ENCODE measurements around the gene HAUS8. TPM values are rescaled to one million over a fixed set of nuclear protein-coding genes. Genes with fewer than 3 reads are reported as not detected.
A peak's percentile ranks its signal among the peaks of the same experiment; 100 is the strongest.

The HAUS8 gene
- total and polyA plus RNA-seq, 2 of the 13 experiments (the other 11 are each of a cell fraction or from before 2014, with no cell fraction given): 7.8 to 17.5 TPM

- POLR2A ChIA-PET: interaction anchor here (0.7 kb wide), 1 partner anchor 137 kb away, joined by 3 read pairs; the partner anchor contains the start of gene USE1
- Histone ChIP-seq H3K4me3 (replicated peaks in 1 of 3; ENCODE audit: insufficient read depth in 1 of 3, low read depth in 2 of 3, low read length in 3 of 3) (no peak overlapping the region; a peak in 1 of 6 replicates), H3K79me2 (ENCODE audit: insufficient read depth, low read length) (peaks cover 66% of the 10 kb centered on the region), H3K36me3 (replicated peaks in 1 of 2; ENCODE audit: control insufficient read depth in 1 of 2, insufficient read depth in 2 of 2, low read length in 2 of 2) (no peaks in the 10 kb centered on the region), H3K27me3 (ENCODE audit: control insufficient read depth in 1 of 2, insufficient read depth in 2 of 2, low read length in 2 of 2) (no peaks in the 10 kb centered on the region; a peak in 1 of 5 replicates), H3K4me2 (ENCODE audit: low read depth, low read length) (peak overlapping the region; percentile 94), H3K9ac (ENCODE audit: insufficient read depth, low read depth, low read length) (no peak overlapping the region), H3K4me1 (ENCODE audit: insufficient read depth, low read length) (peaks cover 54% of the 10 kb centered on the region), H3K9me3 (ENCODE audit: low read length) (no peaks in the 10 kb centered on the region), H3K27ac (ENCODE audit: extremely low read length, insufficient read depth, low read length) (no peak overlapping the region), H4K20me1 (ENCODE audit: insufficient read depth, low read length) (no peaks in the 10 kb centered on the region), H2AFZ (ENCODE audit: low read length) (no peak overlapping the region)
- DNase-seq (ENCODE audit: low spot score): no peak
- CTCF ChIA-PET (ENCODE audit: low intra/inter-chr PET ratio, low total read pairs): no interaction called here
- WGBS (ENCODE audit: low lambda C conversion rate): 78% methylated on average over 19 of the region's 19 CpGs
- in situ Hi-C loops (cut with HindIII; ENCODE audit: extremely low pct_ligation_motif_present, low pct_unique_long_range_greater_than_20kb) (no loop called here), intact Hi-C loops (cut with micrococcal nuclease; ENCODE audit: unreplicated experiment) (loop anchor here (5.0 kb wide), 1 partner anchor 59 kb away; no protein-coding TSS in a partner anchor)
- no peak for FAIRE-seq
- TSS peak; percentile 37 for BruUV-seq (replicated peaks)
- ATAC-seq: no peak
- TF ChIP-seq ZNF792 (CRISPR knock-in tag; IDR thresholded peaks at IDR 0.05) (no peak), SRF (IDR thresholded peaks at IDR 0.05; ENCODE audit: low read depth, low read length) (no peak), ZNF343 (CRISPR knock-in tag; IDR thresholded peaks at IDR 0.05) (no peak), SNAI1 (CRISPR knock-in tag; IDR thresholded peaks at IDR 0.05; ENCODE audit: borderline replicate concordance) (no peak), GTF2F1 (IDR thresholded peaks at IDR 0.05; ENCODE audit: low read length) (no peak), ARID2 (CRISPR knock-in tag; IDR thresholded peaks at IDR 0.05; ENCODE audit: borderline replicate concordance) (no peak), ZNF883 (CRISPR knock-in tag; IDR thresholded peaks at IDR 0.05; ENCODE audit: not compliant biosample characterization) (no peak), BRCA1 (CRISPR knock-in tag; IDR thresholded peaks at IDR 0.05) (no peak), ZNF614 (CRISPR knock-in tag; IDR thresholded peaks at IDR 0.05; ENCODE audit: borderline replicate concordance) (no peak), BCL6 (CRISPR knock-in tag; IDR thresholded peaks at IDR 0.05) (peak; percentile 74), ZFY (CRISPR knock-in tag; IDR thresholded peaks at IDR 0.05) (no peak), ZFX (CRISPR knock-in tag; IDR thresholded peaks at IDR 0.05; ENCODE audit: low read depth) (no peak), ARHGAP35 (CRISPR knock-in tag; IDR thresholded peaks at IDR 0.05; ENCODE audit: borderline replicate concordance) (no peak)
- TF ChIP-seq, protein P1, sequence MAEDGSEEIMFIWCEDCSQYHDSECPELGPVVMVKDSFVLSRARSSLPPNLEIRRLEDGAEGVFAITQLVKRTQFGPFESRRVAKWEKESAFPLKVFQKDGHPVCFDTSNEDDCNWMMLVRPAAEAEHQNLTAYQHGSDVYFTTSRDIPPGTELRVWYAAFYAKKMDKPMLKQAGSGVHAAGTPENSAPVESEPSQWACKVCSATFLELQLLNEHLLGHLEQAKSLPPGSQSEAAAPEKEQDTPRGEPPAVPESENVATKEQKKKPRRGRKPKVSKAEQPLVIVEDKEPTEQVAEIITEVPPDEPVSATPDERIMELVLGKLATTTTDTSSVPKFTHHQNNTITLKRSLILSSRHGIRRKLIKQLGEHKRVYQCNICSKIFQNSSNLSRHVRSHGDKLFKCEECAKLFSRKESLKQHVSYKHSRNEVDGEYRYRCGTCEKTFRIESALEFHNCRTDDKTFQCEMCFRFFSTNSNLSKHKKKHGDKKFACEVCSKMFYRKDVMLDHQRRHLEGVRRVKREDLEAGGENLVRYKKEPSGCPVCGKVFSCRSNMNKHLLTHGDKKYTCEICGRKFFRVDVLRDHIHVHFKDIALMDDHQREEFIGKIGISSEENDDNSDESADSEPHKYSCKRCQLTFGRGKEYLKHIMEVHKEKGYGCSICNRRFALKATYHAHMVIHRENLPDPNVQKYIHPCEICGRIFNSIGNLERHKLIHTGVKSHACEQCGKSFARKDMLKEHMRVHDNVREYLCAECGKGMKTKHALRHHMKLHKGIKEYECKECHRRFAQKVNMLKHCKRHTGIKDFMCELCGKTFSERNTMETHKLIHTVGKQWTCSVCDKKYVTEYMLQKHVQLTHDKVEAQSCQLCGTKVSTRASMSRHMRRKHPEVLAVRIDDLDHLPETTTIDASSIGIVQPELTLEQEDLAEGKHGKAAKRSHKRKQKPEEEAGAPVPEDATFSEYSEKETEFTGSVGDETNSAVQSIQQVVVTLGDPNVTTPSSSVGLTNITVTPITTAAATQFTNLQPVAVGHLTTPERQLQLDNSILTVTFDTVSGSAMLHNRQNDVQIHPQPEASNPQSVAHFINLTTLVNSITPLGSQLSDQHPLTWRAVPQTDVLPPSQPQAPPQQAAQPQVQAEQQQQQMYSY (CRISPR knock-in tag; IDR thresholded peaks at IDR 0.05): peak; percentile 71; the same call in 1 of the 2 replicates
- TF ChIP-seq, protein P2, sequence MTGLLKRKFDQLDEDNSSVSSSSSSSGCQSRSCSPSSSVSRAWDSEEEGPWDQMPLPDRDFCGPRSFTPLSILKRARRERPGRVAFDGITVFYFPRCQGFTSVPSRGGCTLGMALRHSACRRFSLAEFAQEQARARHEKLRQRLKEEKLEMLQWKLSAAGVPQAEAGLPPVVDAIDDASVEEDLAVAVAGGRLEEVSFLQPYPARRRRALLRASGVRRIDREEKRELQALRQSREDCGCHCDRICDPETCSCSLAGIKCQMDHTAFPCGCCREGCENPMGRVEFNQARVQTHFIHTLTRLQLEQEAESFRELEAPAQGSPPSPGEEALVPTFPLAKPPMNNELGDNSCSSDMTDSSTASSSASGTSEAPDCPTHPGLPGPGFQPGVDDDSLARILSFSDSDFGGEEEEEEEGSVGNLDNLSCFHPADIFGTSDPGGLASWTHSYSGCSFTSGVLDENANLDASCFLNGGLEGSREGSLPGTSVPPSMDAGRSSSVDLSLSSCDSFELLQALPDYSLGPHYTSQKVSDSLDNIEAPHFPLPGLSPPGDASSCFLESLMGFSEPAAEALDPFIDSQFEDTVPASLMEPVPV (CRISPR knock-in tag; IDR thresholded peaks at IDR 0.05): no peak
- TF ChIP-seq, protein P3, sequence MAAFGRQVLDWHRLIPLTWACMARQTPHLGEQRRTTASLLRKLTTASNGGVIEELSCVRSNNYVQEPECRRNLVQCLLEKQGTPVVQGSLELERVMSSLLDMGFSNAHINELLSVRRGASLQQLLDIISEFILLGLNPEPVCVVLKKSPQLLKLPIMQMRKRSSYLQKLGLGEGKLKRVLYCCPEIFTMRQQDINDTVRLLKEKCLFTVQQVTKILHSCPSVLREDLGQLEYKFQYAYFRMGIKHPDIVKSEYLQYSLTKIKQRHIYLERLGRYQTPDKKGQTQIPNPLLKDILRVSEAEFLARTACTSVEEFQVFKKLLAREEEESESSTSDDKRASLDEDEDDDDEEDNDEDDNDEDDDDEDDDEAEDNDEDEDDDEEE (CRISPR knock-in tag; IDR thresholded peaks at IDR 0.05): no peak
Measured at GRCh38 chr19:17078036-17078919, 3.0 kb upstream of the HAUS8 start.

Measured in HepG2 (cell line).